ENCODE data around the gene ALDOB.

DNA sequence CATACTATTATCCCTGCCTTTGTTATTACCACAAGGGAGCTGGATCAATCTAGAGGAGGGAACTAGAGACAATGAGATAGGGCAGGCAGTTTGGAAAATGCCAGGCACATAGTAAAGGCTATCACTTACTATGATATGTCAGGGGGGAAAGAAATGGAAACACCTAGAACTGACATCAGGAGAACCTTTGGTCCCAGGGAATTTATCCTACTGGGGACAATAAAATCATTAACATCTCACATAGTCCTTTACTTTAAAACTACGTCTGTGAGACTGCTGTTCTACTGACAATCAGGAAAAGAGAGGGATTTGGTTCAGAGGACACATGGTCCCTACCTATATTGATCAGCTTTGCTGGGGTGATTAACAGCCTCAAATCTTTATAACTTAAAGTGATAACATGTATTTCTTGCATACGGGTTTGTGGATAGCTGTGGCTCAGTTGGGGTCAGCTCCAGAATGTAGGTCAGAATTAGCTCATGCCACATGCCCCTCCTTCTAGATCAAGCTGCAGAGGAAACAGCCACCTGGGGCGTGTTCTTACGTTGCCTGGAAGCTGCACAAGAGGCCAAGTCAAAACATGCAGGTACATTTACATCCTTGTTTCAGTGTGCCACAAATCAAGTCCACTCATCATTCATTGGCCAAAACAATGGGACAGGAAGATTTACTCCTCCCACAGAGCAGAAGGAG lies 43.9 kb upstream of the ALDOB start:
- TF ChIP-seq ZFP30 (CRISPR knock-in tag; IDR thresholded peaks at IDR 0.05) (no peak), CSRNP3 (CRISPR knock-in tag; IDR thresholded peaks at IDR 0.05) (no peak), TSHZ2 (CRISPR knock-in tag; IDR thresholded peaks at IDR 0.05) (no peak), BACH2 (CRISPR knock-in tag; IDR thresholded peaks at IDR 0.05; ENCODE audit: borderline replicate concordance) (no peak), ZNF8 (CRISPR knock-in tag; IDR thresholded peaks at IDR 0.05) (no peak)
- TF ChIP-seq, protein P1, sequence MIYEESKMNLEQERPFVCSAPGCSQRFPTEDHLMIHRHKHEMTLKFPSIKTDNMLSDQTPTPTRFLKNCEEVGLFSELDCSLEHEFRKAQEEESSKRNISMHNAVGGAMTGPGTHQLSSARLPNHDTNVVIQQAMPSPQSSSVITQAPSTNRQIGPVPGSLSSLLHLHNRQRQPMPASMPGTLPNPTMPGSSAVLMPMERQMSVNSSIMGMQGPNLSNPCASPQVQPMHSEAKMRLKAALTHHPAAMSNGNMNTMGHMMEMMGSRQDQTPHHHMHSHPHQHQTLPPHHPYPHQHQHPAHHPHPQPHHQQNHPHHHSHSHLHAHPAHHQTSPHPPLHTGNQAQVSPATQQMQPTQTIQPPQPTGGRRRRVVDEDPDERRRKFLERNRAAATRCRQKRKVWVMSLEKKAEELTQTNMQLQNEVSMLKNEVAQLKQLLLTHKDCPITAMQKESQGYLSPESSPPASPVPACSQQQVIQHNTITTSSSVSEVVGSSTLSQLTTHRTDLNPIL (CRISPR knock-in tag; IDR thresholded peaks at IDR 0.05; ENCODE audit: low read depth) = no peak
